Hepatocyte (in vitro differentiated cells): Measurements from ENCODE around the gene CGB7.

Source experiments
- EZH2 ChIP-seq: fragments of 200-600 bp; sonication (generic); IDR thresholded peaks from 2 replicates; pipeline ENCODE4 v1.6.1; 2016; ENCODE audit warnings: antibody characterized with exemption, mild to moderate bottlenecking, borderline replicate concordance
- EZH2phosphoT487 ChIP-seq: fragments of 200-600 bp; sonication (generic); IDR thresholded peaks from one replicate; pipeline ENCODE4 v1.6.1; 2018; ENCODE audit warnings: antibody characterized with exemption, mild to moderate bottlenecking, low read depth, moderate library complexity; ENCODE audit not compliant: unreplicated experiment, severe bottlenecking
- TF ChIP-seq, protein P1 (sequence below): fragments of 200-600 bp; sonication (generic); IDR thresholded peaks from 2 replicates; pipeline ENCODE4 v1.5.1; 2016; ENCODE audit warnings: antibody characterized with exemption, mild to moderate bottlenecking; ENCODE audit not compliant: poor library complexity

DNA sequence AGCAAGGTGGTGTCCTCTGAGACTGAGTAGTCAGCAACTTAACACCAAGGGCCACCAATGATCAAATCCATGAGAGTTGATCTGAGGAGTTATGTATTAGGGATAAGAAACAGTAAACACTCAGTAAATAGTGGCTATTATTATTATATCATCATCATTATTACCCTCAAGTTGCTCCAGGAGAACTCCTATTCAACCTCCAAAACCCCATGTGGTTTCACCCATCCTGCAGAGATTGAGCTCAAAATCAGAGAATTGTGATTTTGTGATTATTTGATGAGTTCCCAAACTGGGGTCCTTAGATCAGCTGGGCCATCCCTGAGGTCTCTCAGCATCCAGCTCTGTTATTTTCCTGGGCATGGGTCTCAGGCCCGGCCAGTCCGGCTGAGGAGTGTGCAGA, 3.5 kb upstream of the CGB7 start:
- TF ChIP-seq EZH2 (no peak), EZH2phosphoT487 (no peak)
- TF ChIP-seq, protein P1, sequence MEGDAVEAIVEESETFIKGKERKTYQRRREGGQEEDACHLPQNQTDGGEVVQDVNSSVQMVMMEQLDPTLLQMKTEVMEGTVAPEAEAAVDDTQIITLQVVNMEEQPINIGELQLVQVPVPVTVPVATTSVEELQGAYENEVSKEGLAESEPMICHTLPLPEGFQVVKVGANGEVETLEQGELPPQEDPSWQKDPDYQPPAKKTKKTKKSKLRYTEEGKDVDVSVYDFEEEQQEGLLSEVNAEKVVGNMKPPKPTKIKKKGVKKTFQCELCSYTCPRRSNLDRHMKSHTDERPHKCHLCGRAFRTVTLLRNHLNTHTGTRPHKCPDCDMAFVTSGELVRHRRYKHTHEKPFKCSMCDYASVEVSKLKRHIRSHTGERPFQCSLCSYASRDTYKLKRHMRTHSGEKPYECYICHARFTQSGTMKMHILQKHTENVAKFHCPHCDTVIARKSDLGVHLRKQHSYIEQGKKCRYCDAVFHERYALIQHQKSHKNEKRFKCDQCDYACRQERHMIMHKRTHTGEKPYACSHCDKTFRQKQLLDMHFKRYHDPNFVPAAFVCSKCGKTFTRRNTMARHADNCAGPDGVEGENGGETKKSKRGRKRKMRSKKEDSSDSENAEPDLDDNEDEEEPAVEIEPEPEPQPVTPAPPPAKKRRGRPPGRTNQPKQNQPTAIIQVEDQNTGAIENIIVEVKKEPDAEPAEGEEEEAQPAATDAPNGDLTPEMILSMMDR = no peak
